Astrocyte (in vitro differentiated cells and primary cell): ENCODE results near the gene ADGRB2. TPM values are rescaled to one million over a fixed set of nuclear protein-coding genes. Genes with fewer than 3 reads are reported as not detected.

Experiments
- DNase-seq: peaks from one replicate; pipeline ENCODE4 v3.0.0-alpha.2; 2010; ENCODE audit warnings: low read depth
- FAIRE-seq: peaks from 2 replicates; lab custom pipeline; 2011; peaks lifted over from hg19 to GRCh38; lab: Jason Lieb, UNC
- H2AFZ ChIP-seq: 2 replicates; pipeline ENCODE4 v1.6.0; 2012; ENCODE audit warnings: low read depth, low read length, inconsistent platforms
- H3K27ac ChIP-seq: 2 replicates; pipeline ENCODE4 v1.5.1; 2011; ENCODE audit warnings: low read depth, low read length, inconsistent platforms
- H3K27me3 ChIP-seq: 2 replicates; pipeline ENCODE4 v1.6.0; 2011; ENCODE audit warnings: low read length, inconsistent platforms; ENCODE audit not compliant: insufficient read depth
- H3K36me3 ChIP-seq: 2 replicates; pipeline ENCODE4 v1.5.1; 2011; ENCODE audit warnings: low read length, inconsistent platforms; ENCODE audit not compliant: insufficient read depth
- H3K4me1 ChIP-seq: 2 replicates; pipeline ENCODE4 v1.5.1; 2011; ENCODE audit warnings: low read length, inconsistent platforms; ENCODE audit not compliant: insufficient read depth
- H3K4me2 ChIP-seq: 2 replicates; pipeline ENCODE4 v1.6.0; 2012; ENCODE audit warnings: low read length, inconsistent platforms
- H3K4me3 ChIP-seq: 2 replicates; pipeline ENCODE4 v1.5.1; 2011; ENCODE audit warnings: low read depth, mild to moderate bottlenecking, low read length, inconsistent platforms; ENCODE audit not compliant: insufficient read depth
- H3K79me2 ChIP-seq: 2 replicates; pipeline ENCODE4 v1.6.0; 2012; ENCODE audit warnings: mild to moderate bottlenecking, low read length, inconsistent platforms; ENCODE audit not compliant: insufficient read depth
- H3K9ac ChIP-seq: 2 replicates; pipeline ENCODE4 v1.6.0; 2012; ENCODE audit warnings: mild to moderate bottlenecking, low read length, inconsistent platforms
- H3K9me3 ChIP-seq: 2 replicates; pipeline ENCODE4 v1.5.1; 2012; ENCODE audit warnings: low read depth, mild to moderate bottlenecking, low read length, inconsistent platforms; ENCODE audit not compliant: insufficient read depth
- H4K20me1 ChIP-seq: 2 replicates; pipeline ENCODE4 v1.6.0; 2012; ENCODE audit warnings: low read length, inconsistent platforms; ENCODE audit not compliant: insufficient read depth
- H3K27ac Mint-ChIP-seq: one replicate; pipeline ENCODE4 v1.8.0; 2021; ENCODE audit warnings: mild to moderate bottlenecking, mixed read lengths; ENCODE audit not compliant: unreplicated experiment
- H3K27me3 Mint-ChIP-seq: one replicate; pipeline ENCODE4 v1.8.0; 2021; ENCODE audit warnings: low read depth, mixed read lengths; ENCODE audit not compliant: unreplicated experiment
- H3K36me3 Mint-ChIP-seq: one replicate; pipeline ENCODE4 v1.8.0; 2021; ENCODE audit warnings: low read depth, mixed read lengths; ENCODE audit not compliant: unreplicated experiment
- H3K4me1 Mint-ChIP-seq: one replicate; pipeline ENCODE4 v1.8.0; 2021; ENCODE audit warnings: low read depth, mixed read lengths; ENCODE audit not compliant: unreplicated experiment
- H3K4me3 Mint-ChIP-seq: one replicate; pipeline ENCODE4 v1.8.0; 2021; ENCODE audit warnings: mild to moderate bottlenecking, moderate library complexity, mixed read lengths; ENCODE audit not compliant: unreplicated experiment
- H3K9me3 Mint-ChIP-seq: one replicate; pipeline ENCODE4 v1.8.0; 2021; ENCODE audit warnings: mild to moderate bottlenecking, mixed read lengths; ENCODE audit not compliant: unreplicated experiment
- CTCF ChIP-seq: IDR thresholded peaks from 2 replicates; pipeline ENCODE4 v1.5.1; 2011; ENCODE audit warnings: low read depth, mild to moderate bottlenecking, inconsistent platforms, low read length, moderate library complexity; ENCODE audit not compliant: insufficient read depth
- EZH2 ChIP-seq: IDR thresholded peaks from 2 replicates; pipeline ENCODE4 v1.6.1; 2012; ENCODE audit warnings: mild to moderate bottlenecking, low read length, inconsistent platforms; ENCODE audit not compliant: insufficient read depth
- total RNA-seq: library from RNA; stranded (reverse); gene quantifications from 2 replicates; pipeline ENCODE4 v1.2.1, GENCODE V29; 2021

The ADGRB2 gene
- total RNA-seq, 1 donor from 2014 or later: 25.8 TPM

GRCh38 chr1:31695327-31695726 is 68.8 kb downstream of the ADGRB2 start:
- Histone ChIP-seq H3K9ac (no peak overlapping the region), H3K4me3 (no peak overlapping the region), H3K36me3 (peaks cover 10% of the 10 kb centered on the region), H3K27ac (no peak overlapping the region), H3K4me2 (no peak overlapping the region), H3K4me1 (peaks cover 19% of the 10 kb centered on the region), H3K27me3 (no peaks in the 10 kb centered on the region), H4K20me1 (no peaks in the 10 kb centered on the region), H3K9me3 (no peaks in the 10 kb centered on the region), H2AFZ (no peak overlapping the region), H3K79me2 (peaks cover 5% of the 10 kb centered on the region)
- peaks cover 21% of the 10 kb centered on the region for H3K4me1 Mint-ChIP-seq
- FAIRE-seq (no peak), DNase-seq (no peak)
- no peak overlapping the region for H3K4me3 Mint-ChIP-seq
- H3K9me3 Mint-ChIP-seq: no peaks in the 10 kb centered on the region
- H3K27ac Mint-ChIP-seq: no peak overlapping the region
- TF ChIP-seq EZH2: no peak
- TF ChIP-seq CTCF: no peak
- peaks cover 18% of the 10 kb centered on the region for H3K36me3 Mint-ChIP-seq
- H3K27me3 Mint-ChIP-seq: no peaks in the 10 kb centered on the region

GRCh38 chr1:31694964-31695313 is 69.2 kb downstream of the ADGRB2 start:
- FAIRE-seq (no peak), DNase-seq (no peak)
- Histone ChIP-seq H3K4me1 (peaks cover 19% of the 10 kb centered on the region), H3K4me3 (no peak overlapping the region), H3K79me2 (peaks cover 1% of the 10 kb centered on the region), H3K36me3 (peaks cover 10% of the 10 kb centered on the region), H3K27ac (no peak overlapping the region), H3K9me3 (no peaks in the 10 kb centered on the region), H4K20me1 (no peaks in the 10 kb centered on the region), H2AFZ (no peak overlapping the region), H3K27me3 (no peaks in the 10 kb centered on the region), H3K4me2 (no peak overlapping the region), H3K9ac (no peak overlapping the region)
- no peaks in the 10 kb centered on the region for H3K27me3 Mint-ChIP-seq
- H3K4me1 Mint-ChIP-seq: peaks cover 22% of the 10 kb centered on the region
- no peak for TF ChIP-seq CTCF
- TF ChIP-seq EZH2: no peak
- no peak overlapping the region for H3K4me3 Mint-ChIP-seq
- no peaks in the 10 kb centered on the region for H3K9me3 Mint-ChIP-seq
- no peak overlapping the region for H3K27ac Mint-ChIP-seq
- peaks cover 18% of the 10 kb centered on the region for H3K36me3 Mint-ChIP-seq

- no peak for FAIRE-seq
- H3K4me3 Mint-ChIP-seq: no peak overlapping the region
Observed at GRCh38 chr1:31694069-31694963, 69.8 kb downstream of the ADGRB2 start.

More at GRCh38 chr1:31694069-31694963, 69.8 kb downstream of the ADGRB2 start:
- Mint-ChIP-seq H3K9me3 (no peaks in the 10 kb centered on the region), H3K36me3 (peaks cover 17% of the 10 kb centered on the region), H3K4me1 (peaks cover 23% of the 10 kb centered on the region), H3K27me3 (no peaks in the 10 kb centered on the region), H3K27ac (peak overlapping the region; percentile 62)
- Histone ChIP-seq H3K27ac (no peak overlapping the region), H3K27me3 (no peaks in the 10 kb centered on the region), H3K4me1 (peaks cover 23% of the 10 kb centered on the region), H3K36me3 (peaks cover 10% of the 10 kb centered on the region), H3K4me2 (no peak overlapping the region), H3K9ac (no peak overlapping the region), H3K4me3 (no peak overlapping the region), H3K79me2 (no peaks in the 10 kb centered on the region), H4K20me1 (no peaks in the 10 kb centered on the region), H3K9me3 (no peaks in the 10 kb centered on the region), H2AFZ (no peak overlapping the region)
- no peak for DNase-seq
- no peak for TF ChIP-seq CTCF
- TF ChIP-seq EZH2: no peak
